Muscle layer of colon (tissue), 2 donors: ENCODE measurements around the gene INSRR.

Source experiments
- H3K27ac ChIP-seq: one replicate; pipeline ENCODE4 v1.7.0; 2013; ENCODE audit warnings: low read depth, mild to moderate bottlenecking, low read length, moderate library complexity
- H3K27me3 ChIP-seq, 2 donors: one replicate each; pipeline ENCODE4 v1.7.0; 2013; ENCODE audit warnings: low read length in 2 of 2, mild to moderate bottlenecking in 2 of 2; ENCODE audit not compliant: insufficient read depth in 2 of 2, control insufficient read depth in 1 of 2
- H3K36me3 ChIP-seq: one replicate; pipeline ENCODE4 v1.7.0; 2013; ENCODE audit warnings: mild to moderate bottlenecking, low read length; ENCODE audit not compliant: insufficient read depth
- H3K4me1 ChIP-seq: one replicate; pipeline ENCODE4 v1.7.0; 2013; ENCODE audit warnings: mild to moderate bottlenecking, low read length; ENCODE audit not compliant: insufficient read depth
- H3K4me3 ChIP-seq, 2 donors: one replicate each; pipeline ENCODE4 v1.7.0; 2013; ENCODE audit warnings: low read length in 2 of 2, low read depth in 1 of 2, mild to moderate bottlenecking in 1 of 2, moderate library complexity in 1 of 2
- H3K9ac ChIP-seq: one replicate; pipeline ENCODE4 v1.7.0; 2013; ENCODE audit warnings: low read length
- H3K9me3 ChIP-seq: one replicate; pipeline ENCODE4 v1.7.0; 2013; ENCODE audit warnings: mild to moderate bottlenecking, low read length
- donor health status: abdominal sarcoma.
- donor health status: Adenocarcinoma of cecum.

The INSRR gene

DNA sequence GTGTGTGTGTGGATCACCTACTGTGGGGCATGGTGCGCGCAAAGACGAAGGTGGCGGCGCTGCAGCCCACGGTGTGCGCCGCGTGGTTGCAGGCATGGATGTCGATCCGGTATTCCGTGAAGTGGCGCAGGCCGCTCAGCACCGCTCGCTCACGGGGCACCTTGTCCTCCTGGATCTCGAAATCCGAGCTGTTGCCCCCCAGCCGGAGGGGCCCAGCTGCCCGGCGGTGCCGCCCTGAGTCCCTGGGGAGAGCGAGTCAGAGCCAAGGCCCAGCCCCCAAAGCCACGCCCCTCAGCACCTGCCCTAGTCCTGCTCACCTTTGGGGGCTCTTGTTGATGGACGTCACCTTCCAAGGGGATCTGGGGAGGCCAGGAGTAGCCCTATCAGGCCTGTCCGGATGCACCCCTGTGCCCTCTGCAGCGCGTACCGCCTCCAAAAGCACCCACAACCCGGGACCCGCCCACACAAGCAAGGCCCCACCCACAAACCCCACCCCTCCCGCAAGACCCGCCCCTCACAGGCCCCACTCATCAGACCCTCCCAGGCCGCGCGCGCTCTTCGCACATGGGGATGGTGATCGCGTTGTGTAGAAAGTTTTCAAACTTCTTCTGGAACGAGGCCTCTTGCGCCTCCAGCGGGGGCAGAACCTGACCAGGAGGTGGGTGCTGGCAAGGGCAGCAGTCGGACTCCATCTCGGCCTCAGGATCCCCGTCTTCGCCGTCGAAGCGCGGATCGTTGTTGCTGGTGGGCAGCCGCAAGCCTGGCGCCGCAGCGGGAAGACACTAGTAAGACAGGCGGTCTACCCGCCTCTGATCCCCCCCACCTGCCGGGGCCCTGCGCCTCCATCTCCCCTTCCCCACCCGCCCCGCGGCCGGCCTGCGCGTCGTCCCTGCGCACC lies 13.6 kb downstream of the INSRR start:
- H3K27me3 ChIP-seq: peaks cover 8 to 61% of the 10 kb centered on the region in 2 donors

DNA sequence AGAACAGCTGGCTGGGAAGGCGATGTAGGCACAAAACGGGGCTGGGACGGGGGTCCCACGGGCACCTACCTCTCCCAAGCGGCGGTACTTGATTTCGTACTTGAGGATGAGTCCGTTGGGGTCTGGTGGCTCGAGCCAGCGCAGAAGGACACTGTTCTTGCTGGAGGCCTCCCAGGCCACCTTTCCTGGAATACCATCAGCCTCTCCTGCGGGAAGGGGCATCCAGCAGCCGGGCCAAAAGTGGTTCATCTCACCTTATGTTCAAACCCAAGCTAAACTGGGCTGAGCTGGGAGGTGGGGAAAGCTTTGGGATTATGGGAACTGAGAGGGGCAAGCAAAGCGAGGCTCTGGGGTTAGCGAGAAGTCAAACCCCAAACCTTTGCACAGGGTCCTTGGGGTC lies 14.3 kb downstream of the INSRR start:
- Histone ChIP-seq H3K27me3 (peaks cover 8 to 66% of the 10 kb centered on the region in 2 donors), H3K27ac (no peak overlapping the region), H3K4me1 (no peaks in the 10 kb centered on the region), H3K4me3 (no peak overlapping the region), H3K9ac (no peak overlapping the region), H3K36me3 (no peaks in the 10 kb centered on the region), H3K9me3 (no peaks in the 10 kb centered on the region)

More for the DNA sequence above, 13.6 kb downstream of the INSRR start:
- H3K9ac ChIP-seq: no peak overlapping the region
- no peaks in the 10 kb centered on the region for H3K4me1 ChIP-seq
- no peaks in the 10 kb centered on the region for H3K9me3 ChIP-seq
- no peaks in the 10 kb centered on the region for H3K36me3 ChIP-seq
- H3K27ac ChIP-seq: no peak overlapping the region
- no peak overlapping the region for H3K4me3 ChIP-seq

DNA sequence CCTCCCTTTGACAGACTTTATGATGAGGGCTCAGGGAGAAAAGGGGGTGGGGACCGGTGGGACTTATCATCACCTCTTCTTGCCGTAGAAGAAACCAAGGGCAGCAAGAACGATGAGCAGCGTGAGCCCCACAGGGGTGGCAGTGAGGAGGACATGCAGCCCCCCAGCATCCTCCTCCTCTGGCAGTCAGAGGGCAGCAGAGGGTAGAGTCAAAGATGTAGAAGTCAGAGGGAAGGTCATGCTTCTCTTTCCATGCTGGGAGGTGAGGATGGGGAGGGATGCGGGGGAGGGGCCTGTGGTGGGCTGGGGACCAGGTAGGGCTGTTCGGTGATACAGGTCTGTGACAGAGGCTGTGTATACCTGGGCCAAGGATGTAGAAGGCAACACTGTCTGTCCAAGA lies 14.8 kb downstream of the INSRR start:
- Histone ChIP-seq H3K27ac (no peak overlapping the region), H3K36me3 (no peaks in the 10 kb centered on the region), H3K27me3 (peaks cover 8 to 71% of the 10 kb centered on the region in 2 donors), H3K9ac (no peak overlapping the region), H3K4me1 (no peaks in the 10 kb centered on the region), H3K4me3 (no peak overlapping the region), H3K9me3 (no peaks in the 10 kb centered on the region)

DNA sequence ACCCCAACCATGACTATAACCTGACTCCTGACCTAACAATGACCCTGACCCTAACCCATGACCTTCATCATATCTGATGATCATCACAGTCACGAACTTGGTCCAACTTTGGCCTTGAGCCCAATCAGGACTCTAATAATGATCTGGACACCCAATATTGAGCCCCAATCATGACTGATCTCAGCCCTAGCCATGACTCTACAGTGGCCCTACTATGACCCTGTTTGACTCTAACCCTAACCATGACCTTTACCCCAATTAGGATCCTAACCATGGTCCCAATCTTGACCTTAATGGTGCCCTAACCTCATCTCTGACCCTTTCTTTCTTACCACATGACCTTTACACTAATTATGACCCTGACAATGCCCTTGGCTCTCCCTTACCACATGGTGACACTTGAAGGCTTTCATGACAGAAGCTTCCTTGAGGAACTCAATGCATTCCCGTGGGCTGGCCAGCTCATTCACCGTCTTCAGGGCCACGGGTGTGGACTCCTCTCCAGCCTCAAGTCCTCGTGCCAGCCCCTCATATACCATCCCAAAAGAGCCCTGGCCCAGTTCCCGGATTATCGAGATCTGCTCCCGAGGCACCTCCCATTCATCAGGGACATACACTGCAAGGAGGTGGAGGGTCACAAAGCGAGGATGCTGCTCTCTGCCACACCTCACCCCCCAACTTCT lies 16.2 kb downstream of the INSRR start:
- Histone ChIP-seq H3K27ac (no peak overlapping the region), H3K4me1 (no peaks in the 10 kb centered on the region), H3K9me3 (no peaks in the 10 kb centered on the region), H3K27me3 (peaks cover 8 to 71% of the 10 kb centered on the region in 2 donors), H3K36me3 (no peaks in the 10 kb centered on the region), H3K9ac (no peak overlapping the region), H3K4me3 (no peak overlapping the region)

DNA sequence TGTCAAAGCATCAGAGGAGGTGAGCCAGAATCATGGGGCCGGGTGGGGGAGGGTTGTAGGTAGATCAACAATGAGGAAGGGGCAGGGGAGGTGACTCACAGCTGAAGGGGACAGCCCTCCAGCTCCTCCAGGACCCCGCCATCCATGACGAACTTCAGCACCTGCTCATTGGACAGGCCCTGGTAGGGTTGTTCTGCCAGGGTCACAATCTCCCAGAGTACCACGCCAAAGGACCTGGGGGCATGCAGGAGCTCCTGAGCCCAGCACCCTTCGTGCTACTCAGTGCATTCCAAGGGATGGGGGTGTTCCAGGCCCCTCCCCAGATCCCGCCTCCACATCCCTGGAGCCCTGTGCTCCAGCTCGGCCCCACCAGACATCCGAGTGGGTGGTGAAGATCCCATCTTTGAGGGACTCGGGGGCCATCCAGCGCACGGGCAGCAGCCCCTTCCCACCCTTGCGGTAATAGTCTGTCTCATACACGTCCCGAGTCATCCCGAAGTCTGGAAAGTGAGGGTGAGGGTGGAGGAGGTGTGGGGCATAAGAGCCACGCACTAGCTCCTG lies 17.5 kb downstream of the INSRR start:
- Histone ChIP-seq H3K4me3 (no peak overlapping the region), H3K27me3 (peaks cover 8 to 64% of the 10 kb centered on the region in 2 donors), H3K36me3 (no peaks in the 10 kb centered on the region), H3K27ac (no peak overlapping the region), H3K4me1 (no peaks in the 10 kb centered on the region), H3K9ac (no peak overlapping the region), H3K9me3 (no peaks in the 10 kb centered on the region)

DNA sequence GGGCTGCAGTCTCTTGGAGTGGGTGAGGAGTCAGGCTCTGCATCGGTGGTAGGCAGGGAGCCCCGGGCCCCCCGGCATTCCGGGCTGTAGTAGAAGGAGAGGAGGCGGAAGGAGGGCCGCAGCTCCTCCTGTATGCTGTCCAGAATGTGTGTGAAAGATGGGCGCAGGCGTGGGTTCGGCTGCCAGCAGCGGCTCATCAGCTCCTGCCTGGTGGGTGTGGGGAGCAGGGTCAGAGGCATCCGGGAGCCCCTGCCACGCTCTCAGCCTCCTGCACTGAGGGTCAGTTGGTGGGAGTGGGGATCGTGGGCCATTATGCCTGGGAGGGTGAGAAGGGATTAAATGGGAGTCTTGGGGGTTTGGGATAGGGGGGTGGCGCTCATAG lies 18.0 kb downstream of the INSRR start:
- no peaks in the 10 kb centered on the region for H3K4me1 ChIP-seq
- peaks cover 8 to 60% of the 10 kb centered on the region in 2 donors for H3K27me3 ChIP-seq
- no peaks in the 10 kb centered on the region for H3K36me3 ChIP-seq
- no peaks in the 10 kb centered on the region for H3K9me3 ChIP-seq
- no peak overlapping the region for H3K9ac ChIP-seq
- no peak overlapping the region for H3K4me3 ChIP-seq
- no peak overlapping the region for H3K27ac ChIP-seq

DNA sequence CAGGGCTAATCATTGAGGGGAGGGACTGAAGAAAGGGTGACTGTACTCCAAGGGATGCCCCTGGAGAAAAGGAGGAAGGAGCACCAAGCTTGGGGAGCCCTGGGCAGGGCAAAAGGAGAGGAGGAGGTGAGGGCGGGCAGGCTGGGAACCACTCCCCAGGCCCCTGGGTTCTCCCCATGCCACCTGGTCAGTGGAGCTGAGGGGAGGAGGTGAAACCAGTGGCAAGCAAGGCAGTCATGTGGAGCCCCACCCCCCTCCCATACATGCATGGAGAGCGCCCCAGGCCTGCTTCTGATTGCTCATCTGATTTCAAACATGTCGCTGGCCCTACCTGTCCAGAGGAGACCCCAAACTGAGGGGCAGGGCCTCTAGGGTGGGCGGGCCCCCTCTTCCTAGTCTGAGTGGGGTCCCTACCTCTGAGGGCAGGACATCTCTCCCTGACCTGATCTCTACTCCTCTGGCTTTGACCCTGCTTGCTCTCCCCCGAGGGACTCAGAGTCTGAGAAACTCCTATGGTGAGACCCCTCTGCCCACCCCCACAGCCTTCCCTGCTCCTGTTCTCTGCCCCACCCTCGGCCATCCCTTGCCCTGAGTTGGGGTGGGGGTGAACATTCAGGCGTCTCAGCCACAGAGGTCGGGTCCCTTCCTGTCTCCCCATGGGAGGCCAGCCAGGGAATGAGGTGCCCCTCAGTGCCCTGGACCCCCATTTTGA lies 18.6 kb downstream of the INSRR start:
- Histone ChIP-seq H3K36me3 (no peaks in the 10 kb centered on the region), H3K4me3 (no peak overlapping the region), H3K27me3 (peaks cover 8 to 56% of the 10 kb centered on the region in 2 donors), H3K9me3 (no peaks in the 10 kb centered on the region), H3K27ac (no peak overlapping the region), H3K9ac (no peak overlapping the region), H3K4me1 (no peaks in the 10 kb centered on the region)

DNA sequence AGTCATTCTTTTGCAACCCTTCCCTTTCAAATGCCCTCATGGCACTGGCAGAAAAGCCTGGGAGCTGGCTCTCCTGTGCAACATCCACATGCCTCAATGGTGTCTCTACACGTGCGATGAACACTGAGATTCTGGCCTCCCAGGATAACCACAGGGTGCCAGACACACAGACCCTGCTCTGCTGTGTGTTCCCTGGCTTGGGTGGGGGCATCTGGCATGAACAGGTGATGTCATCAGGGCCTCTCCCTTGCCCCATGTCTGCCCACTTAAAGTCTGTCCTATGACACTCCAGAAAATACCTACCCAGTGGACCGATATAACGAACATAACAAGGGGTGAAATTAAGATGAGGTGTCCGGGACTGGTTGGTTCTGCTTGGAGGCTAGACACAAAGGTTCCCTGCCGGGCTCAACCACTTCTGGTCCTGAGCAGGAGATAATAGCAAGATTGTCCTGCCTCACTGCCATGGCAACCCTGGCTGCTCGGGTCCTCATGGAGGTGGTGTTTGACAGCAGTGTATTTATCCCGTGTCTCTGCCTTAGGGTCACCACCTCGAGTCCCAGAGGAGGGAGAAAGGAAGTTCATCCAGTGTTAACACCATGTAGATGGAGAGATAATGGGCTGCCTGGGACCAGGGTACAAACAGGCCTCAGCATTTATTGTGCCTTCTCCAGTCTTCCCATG lies 19.3 kb downstream of the INSRR start:
- no peak overlapping the region for H3K4me3 ChIP-seq
- no peaks in the 10 kb centered on the region for H3K4me1 ChIP-seq
- peaks cover 2 to 49% of the 10 kb centered on the region in 2 donors for H3K27me3 ChIP-seq
- no peak overlapping the region for H3K27ac ChIP-seq
- no peaks in the 10 kb centered on the region for H3K36me3 ChIP-seq
- no peaks in the 10 kb centered on the region for H3K9me3 ChIP-seq
- no peak overlapping the region for H3K9ac ChIP-seq

DNA sequence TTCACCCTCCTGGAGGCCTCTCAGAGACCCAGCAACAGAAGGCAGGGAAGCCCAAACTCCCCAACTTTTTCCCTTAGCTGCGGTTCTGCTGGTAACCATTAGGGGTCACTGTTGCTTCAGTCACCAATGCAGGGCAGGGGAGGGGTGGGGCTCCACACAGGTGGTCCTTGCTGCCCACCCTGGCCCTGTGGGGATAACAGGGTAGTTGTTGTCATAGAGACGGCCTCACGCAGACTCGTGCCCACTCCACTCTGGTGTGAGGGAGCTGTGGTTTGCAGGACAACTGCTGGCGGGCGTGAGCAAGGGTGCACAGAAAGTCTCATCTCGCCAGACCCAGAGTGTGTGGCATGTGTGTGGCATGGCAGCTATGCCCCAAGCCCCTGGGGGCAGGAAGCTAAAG lies 19.9 kb downstream of the INSRR start:
- H3K36me3 ChIP-seq: no peaks in the 10 kb centered on the region
- no peak overlapping the region for H3K27ac ChIP-seq
- no peak overlapping the region for H3K4me3 ChIP-seq
- H3K27me3 ChIP-seq: peaks cover 0 to 43% of the 10 kb centered on the region in 2 donors
- no peak overlapping the region for H3K9ac ChIP-seq
- H3K9me3 ChIP-seq: no peaks in the 10 kb centered on the region
- H3K4me1 ChIP-seq: no peaks in the 10 kb centered on the region

DNA sequence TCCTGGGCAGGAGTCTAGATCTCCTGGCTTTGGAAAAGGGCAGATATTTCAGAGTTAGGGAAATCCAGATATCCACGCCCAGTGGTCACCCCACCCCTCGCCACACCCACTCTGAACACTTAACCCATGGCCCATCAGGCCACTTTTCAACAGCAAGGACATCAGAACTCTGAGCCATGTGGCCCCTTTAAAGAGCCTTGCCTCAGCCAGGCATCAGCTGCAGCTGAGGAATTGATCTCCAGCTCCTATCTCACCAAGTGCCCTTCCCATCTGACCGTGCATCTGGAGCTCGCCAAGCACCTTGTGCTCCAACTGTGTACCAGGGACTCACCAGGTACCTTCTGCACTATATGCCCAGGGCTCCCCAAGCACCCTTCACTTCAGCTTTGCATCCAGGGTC lies 22.0 kb downstream of the INSRR start:
- Histone ChIP-seq H3K27ac (no peak overlapping the region), H3K9me3 (no peaks in the 10 kb centered on the region), H3K27me3 (peaks cover 0 to 29% of the 10 kb centered on the region in 2 donors), H3K4me3 (no peak overlapping the region), H3K9ac (no peak overlapping the region), H3K36me3 (no peaks in the 10 kb centered on the region), H3K4me1 (no peaks in the 10 kb centered on the region)
